ENCODE measurements around the gene KCNK10.

DNA sequence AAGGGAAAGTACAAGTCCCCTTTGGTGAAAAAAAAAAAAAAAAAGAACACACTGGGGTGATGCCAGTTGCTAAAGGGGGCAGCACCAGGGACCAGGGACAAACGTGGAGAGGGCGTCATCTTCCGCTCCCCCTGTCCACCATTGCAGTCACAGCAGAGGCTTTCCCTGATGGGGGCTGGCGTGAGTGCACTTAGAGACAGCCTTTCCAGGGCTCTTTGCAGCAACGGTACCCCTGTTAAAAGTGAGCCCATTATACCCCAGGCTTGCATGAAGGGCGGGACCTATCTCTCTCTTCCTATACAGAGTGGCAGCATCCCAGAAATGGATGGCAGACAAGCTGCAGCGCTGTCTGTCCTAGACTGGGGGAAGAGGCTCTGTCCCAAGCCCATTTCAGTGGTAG, 155.0 kb downstream of the KCNK10 start:
- TF ChIP-seq EZH2phosphoT487 (IDR thresholded peaks at IDR 0.05; ENCODE audit: insufficient read depth, low read depth), result no peak
- TF ChIP-seq EZH2 (IDR thresholded peaks at IDR 0.05; ENCODE audit: insufficient read depth, poor library complexity, severe bottlenecking), result no peak

Data from GM23248 (cell line).